Esophagus (tissue), 2 donors: ENCODE results near the gene PCDH19. TPM values are rescaled to one million over a fixed set of nuclear protein-coding genes. Genes with fewer than 3 reads are reported as not detected.

Experiments
- H3K27ac ChIP-seq, 2 donors: one replicate each; pipeline ENCODE4 v1.5.1; 2013; ENCODE audit warnings: low read depth in 2 of 2, mild to moderate bottlenecking in 2 of 2, inconsistent platforms in 1 of 2, low read length in 1 of 2, moderate library complexity in 1 of 2
- H3K27me3 ChIP-seq, 2 donors: one replicate each; pipeline ENCODE4 v1.6.1; 2013; ENCODE audit warnings: low read length in 2 of 2, control low read depth in 1 of 2, mild to moderate bottlenecking in 1 of 2; ENCODE audit not compliant: insufficient read depth in 2 of 2, control insufficient read depth in 1 of 2
- H3K36me3 ChIP-seq, 2 donors: one replicate each; pipeline ENCODE4 v1.6.1; 2013; ENCODE audit warnings: low read length in 1 of 2; ENCODE audit not compliant: control insufficient read depth in 2 of 2, insufficient read depth in 2 of 2
- H3K4me1 ChIP-seq, 2 donors: one replicate each; pipeline ENCODE4 v1.6.1; 2013; ENCODE audit warnings: low read length in 1 of 2; ENCODE audit not compliant: control insufficient read depth in 2 of 2, insufficient read depth in 2 of 2
- H3K4me3 ChIP-seq, 2 donors: one replicate each; pipeline ENCODE4 v1.5.1; 2013; ENCODE audit warnings: low read length in 2 of 2, mild to moderate bottlenecking in 2 of 2, low read depth in 1 of 2, moderate library complexity in 1 of 2
- H3K9me3 ChIP-seq, 2 donors: one replicate each; pipeline ENCODE4 v1.6.1; 2013; ENCODE audit warnings: mild to moderate bottlenecking in 2 of 2, low read depth in 1 of 2, low read length in 1 of 2, moderate library complexity in 1 of 2; ENCODE audit not compliant: control insufficient read depth in 2 of 2, insufficient read depth in 1 of 2
- WGBS, 2 donors: extraction: QIAGEN DNeasy Blood & Tissue Kit; methylation state at CpG; one replicate each; pipeline ENCODE4 v1.1.7; 2013; 5-methylcytosine and 5-hydroxymethylcytosine counted together
- polyA plus RNA-seq, 2 donors: library from polyadenylated mRNA; stranded (reverse); fragments of 200-250 nt; gene quantifications; one replicate each; pipeline ENCODE4 v1.2.3, GENCODE V29; 2013
- donor health status: healthy with polysubstance abuse.
- donor health status: Bipolar disorder and iron deficiency.

Gene PCDH19
- polyA plus RNA-seq, 2 donors = 0.11 to 0.14 TPM

GRCh38 chrX:100405424-100405823 lies 4.6 kb downstream of the PCDH19 start:
- H3K4me1 ChIP-seq = no peaks in the 10 kb centered on the region
- peaks cover 0 to 3% of the 10 kb centered on the region in 2 donors for H3K27me3 ChIP-seq
- no peak overlapping the region for H3K4me3 ChIP-seq
- peaks cover 4 to 12% of the 10 kb centered on the region in 2 donors for H3K9me3 ChIP-seq
- H3K27ac ChIP-seq = no peak overlapping the region
- H3K36me3 ChIP-seq = no peaks in the 10 kb centered on the region

DNA sequence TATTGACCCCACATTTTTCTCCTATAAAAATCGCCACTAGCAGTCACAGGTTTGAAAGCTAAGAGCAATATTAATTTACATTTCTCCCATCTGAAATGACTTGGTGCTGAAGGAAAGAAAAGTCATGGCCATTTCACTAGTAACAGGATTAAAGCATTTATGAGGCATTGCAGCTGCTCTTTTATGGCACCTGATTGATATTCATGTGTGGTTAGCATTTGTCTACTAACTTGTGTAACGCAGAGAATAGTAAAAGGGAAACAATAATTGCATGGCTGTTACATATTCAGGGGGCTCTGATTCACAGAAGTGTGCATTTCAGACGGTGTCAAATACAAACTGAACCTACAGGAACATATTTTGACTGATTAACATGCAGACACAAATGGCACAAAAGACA lies 5.2 kb downstream of the PCDH19 start:
- no peaks in the 10 kb centered on the region for H3K4me1 ChIP-seq
- H3K4me3 ChIP-seq = no peak overlapping the region
- no peak overlapping the region for H3K27ac ChIP-seq
- WGBS, 2 donors = 38 to 61% methylated on average over 3 of the region's 3 CpGs
- H3K27me3 ChIP-seq = peaks cover 0 to 6% of the 10 kb centered on the region in 2 donors
- H3K9me3 ChIP-seq = peaks cover 4 to 7% of the 10 kb centered on the region in 2 donors
- no peaks in the 10 kb centered on the region for H3K36me3 ChIP-seq

DNA sequence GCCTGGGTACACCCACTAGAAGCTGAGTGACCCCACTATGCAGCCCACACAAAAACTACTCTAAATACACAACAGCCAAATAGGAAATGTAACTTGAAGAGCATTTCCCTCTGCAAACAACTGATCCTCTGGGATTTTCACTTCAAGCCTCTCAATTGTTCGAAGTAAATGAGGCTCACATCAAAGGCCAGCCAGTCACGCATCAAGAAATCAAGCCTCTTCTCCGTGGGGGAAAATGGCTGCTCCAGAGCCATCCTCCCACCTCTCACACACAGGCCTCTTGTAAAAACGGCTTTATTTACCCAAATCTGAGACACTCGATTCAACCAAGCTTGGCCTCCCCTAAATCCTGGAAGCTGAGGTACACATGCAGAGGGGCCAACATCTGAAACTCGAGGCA lies 14.3 kb downstream of the PCDH19 start:
- Histone ChIP-seq H3K4me1 (no peaks in the 10 kb centered on the region), H3K9me3 (no peaks in the 10 kb centered on the region), H3K27ac (no peak overlapping the region), H3K36me3 (no peaks in the 10 kb centered on the region), H3K27me3 (peaks cover 0 to 5% of the 10 kb centered on the region in 2 donors), H3K4me3 (no peak overlapping the region)
- WGBS, 2 donors = 34 to 38% methylated on average over 6 of the region's 6 CpGs

GRCh38 chrX:100381619-100382018 lies 28.5 kb downstream of the PCDH19 start:
- Histone ChIP-seq H3K27ac (no peak overlapping the region), H3K4me3 (no peak overlapping the region), H3K4me1 (no peaks in the 10 kb centered on the region), H3K36me3 (no peaks in the 10 kb centered on the region), H3K9me3 (no peaks in the 10 kb centered on the region), H3K27me3 (no peaks in the 10 kb centered on the region)
- 55 to 63% methylated on average over 3 of the region's 3 CpGs for WGBS, 2 donors

DNA sequence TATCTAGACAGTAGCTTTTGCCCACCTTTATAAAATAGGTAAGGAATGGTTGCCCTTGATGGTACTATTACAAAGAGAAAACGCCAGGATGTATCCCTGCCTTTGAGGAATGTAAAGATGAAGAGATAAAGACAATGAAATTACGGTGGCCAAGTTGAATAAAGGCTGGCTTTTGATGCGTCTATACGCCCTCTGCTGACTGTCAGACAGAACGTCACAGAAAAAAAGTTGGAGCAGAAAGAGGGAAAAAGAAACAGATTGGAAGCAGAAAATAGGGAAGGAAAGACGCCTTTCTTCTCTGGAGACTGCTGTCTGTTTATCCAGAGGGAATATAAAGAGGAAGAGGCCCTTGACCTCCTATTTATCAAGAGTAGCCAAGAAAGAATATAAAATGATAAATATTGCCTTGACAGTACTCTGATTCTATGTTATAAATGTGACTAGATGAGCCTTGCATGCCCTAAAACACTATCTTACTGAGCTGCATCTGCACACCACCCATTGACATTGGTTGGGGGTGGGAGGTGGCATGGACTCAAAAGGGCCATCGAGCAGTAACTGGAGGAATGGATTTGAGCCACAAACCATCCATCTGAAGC lies 30.6 kb downstream of the PCDH19 start:
- Histone ChIP-seq H3K36me3 (no peaks in the 10 kb centered on the region), H3K4me1 (no peaks in the 10 kb centered on the region), H3K9me3 (no peaks in the 10 kb centered on the region), H3K4me3 (no peak overlapping the region), H3K27me3 (no peaks in the 10 kb centered on the region), H3K27ac (no peak overlapping the region)
- WGBS, 2 donors = 6 to 9% methylated on average over 7 of the region's 7 CpGs

- H3K27me3 ChIP-seq = no peaks in the 10 kb centered on the region
- no peak overlapping the region for H3K27ac ChIP-seq
- H3K36me3 ChIP-seq = no peaks in the 10 kb centered on the region
- 86 to 92% methylated on average over 5 of the region's 5 CpGs for whole genome bisulfite sequencing, 2 donors
- H3K9me3 ChIP-seq = no peaks in the 10 kb centered on the region
- H3K4me3 ChIP-seq = no peak overlapping the region
- no peaks in the 10 kb centered on the region for H3K4me1 ChIP-seq
Observed at GRCh38 chrX:100377826-100378225, 32.2 kb downstream of the PCDH19 start.

GRCh38 chrX:100376576-100376975 lies 33.5 kb downstream of the PCDH19 start:
- Histone ChIP-seq H3K36me3 (no peaks in the 10 kb centered on the region), H3K27me3 (no peaks in the 10 kb centered on the region), H3K27ac (no peak overlapping the region), H3K4me1 (no peaks in the 10 kb centered on the region), H3K9me3 (no peaks in the 10 kb centered on the region), H3K4me3 (no peak overlapping the region)

DNA sequence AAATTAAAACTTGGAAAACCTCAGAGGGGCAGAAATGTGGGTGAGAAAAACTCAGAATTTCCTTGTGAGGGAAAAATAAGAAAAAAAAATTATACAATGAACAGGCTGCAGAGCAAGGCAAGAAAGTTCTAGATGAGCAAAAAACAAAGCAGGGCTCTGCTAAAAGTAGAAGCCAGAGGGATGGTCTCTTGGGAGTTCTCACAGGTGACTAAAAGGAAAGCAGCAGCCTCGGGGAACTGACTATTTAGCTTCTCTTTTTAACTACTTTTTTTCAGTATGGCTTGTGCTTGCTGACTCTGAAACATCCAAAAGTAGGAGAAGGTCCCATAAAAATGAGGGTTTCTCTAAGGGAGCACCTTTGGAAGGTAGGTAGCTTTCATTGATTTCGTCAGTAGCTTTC lies 36.4 kb downstream of the PCDH19 start:
- no peak overlapping the region for H3K4me3 ChIP-seq
- H3K4me1 ChIP-seq = no peaks in the 10 kb centered on the region
- H3K36me3 ChIP-seq = no peaks in the 10 kb centered on the region
- peaks cover 0 to 3% of the 10 kb centered on the region in 2 donors for H3K27me3 ChIP-seq
- 43 to 49% methylated on average over 2 of the region's 2 CpGs for WGBS, 2 donors
- no peak overlapping the region for H3K27ac ChIP-seq
- no peaks in the 10 kb centered on the region for H3K9me3 ChIP-seq

DNA sequence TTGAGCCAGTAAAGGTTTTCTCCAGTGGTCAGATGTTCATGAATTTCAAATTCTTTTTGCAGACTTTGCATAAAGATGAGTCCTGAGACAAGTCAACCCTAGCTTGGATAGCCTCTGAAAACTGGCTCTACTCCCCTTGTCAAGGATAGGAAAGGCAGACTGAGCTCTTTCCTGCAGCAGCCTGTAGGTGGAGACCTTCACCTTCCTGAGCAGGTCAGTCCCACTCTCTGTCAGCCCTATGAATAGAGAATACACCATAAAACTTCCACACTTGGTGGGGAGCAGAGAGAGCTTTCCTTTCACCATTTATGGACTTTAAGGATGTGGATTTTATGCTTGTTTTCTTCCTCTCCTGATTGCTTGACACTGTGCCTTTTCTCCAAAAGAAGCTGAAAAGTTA lies 41.9 kb downstream of the PCDH19 start:
- no peak overlapping the region for H3K4me3 ChIP-seq
- peaks cover 0 to 3% of the 10 kb centered on the region in 2 donors for H3K27me3 ChIP-seq
- no peaks in the 10 kb centered on the region for H3K4me1 ChIP-seq
- H3K36me3 ChIP-seq = no peaks in the 10 kb centered on the region
- no peak overlapping the region for H3K27ac ChIP-seq
- H3K9me3 ChIP-seq = no peaks in the 10 kb centered on the region

- Histone ChIP-seq H3K4me3 (no peak overlapping the region), H3K36me3 (no peaks in the 10 kb centered on the region), H3K27ac (no peak overlapping the region), H3K9me3 (no peaks in the 10 kb centered on the region), H3K4me1 (no peaks in the 10 kb centered on the region), H3K27me3 (no peaks in the 10 kb centered on the region)
- 40 to 68% methylated on average over 3 of the region's 3 CpGs for WGBS, 2 donors
Observed at GRCh38 chrX:100363896-100364295, 46.2 kb downstream of the PCDH19 start.
